Kidney glomerular epithelial cell (primary cell): ENCODE measurements around the gene SCN1A.

ENCODE experiments used
- DNase-seq: peaks from one replicate; lab custom pipeline; 2025; lab: John Stamatoyannopoulos, UW

Gene SCN1A

GRCh38 chr2:165970663-165971062 lies 157.2 kb downstream of the SCN1A start:
- DNase-seq, result no peak

- no peak for DNase-seq
These were observed 158.6 kb downstream of the SCN1A start for GRCh38 chr2:165969227-165969626.

- DNase-seq, result no peak
These were observed 160.1 kb downstream of the SCN1A start for GRCh38 chr2:165967746-165968145.

- no peak for DNase-seq
These were observed 166.0 kb downstream of the SCN1A start for GRCh38 chr2:165961818-165962217.

- DNase-seq, result no peak
These were observed 168.4 kb downstream of the SCN1A start for GRCh38 chr2:165959371-165959770.

- no peak for DNase-seq
These were observed 169.4 kb downstream of the SCN1A start for GRCh38 chr2:165958313-165958960.

- DNase-seq, result no peak
These were observed 170.7 kb downstream of the SCN1A start for GRCh38 chr2:165957030-165957675.

- DNase-seq, result peak; percentile 98
These were observed 173.9 kb downstream of the SCN1A start, which contains the start of gene TTC21B for GRCh38 chr2:165953655-165954606. Gene TTC21B, minus strand, starts transcription at chr2:165953776. Its CDS starts 71 bp downstream, at chr2:165953705.

GRCh38 chr2:165953306-165953654 lies 174.5 kb downstream of the SCN1A start:
- DNase-seq, result peak; percentile 46

GRCh38 chr2:165952741-165953211 lies 175.0 kb downstream of the SCN1A start:
- DNase-seq, result peak; percentile 31

- no peak for DNase-seq
These were observed 175.7 kb downstream of the SCN1A start for GRCh38 chr2:165952085-165952484.

- no peak for DNase-seq
These were observed 177.4 kb downstream of the SCN1A start for GRCh38 chr2:165950438-165950837.

- no peak for DNase-seq
These were observed 186.0 kb downstream of the SCN1A start for GRCh38 chr2:165941827-165942226.

GRCh38 chr2:165938237-165938636 lies 189.6 kb downstream of the SCN1A start:
- no peak for DNase-seq
